ENCODE results near the gene SLU7.

SLU7 gene

DNA sequence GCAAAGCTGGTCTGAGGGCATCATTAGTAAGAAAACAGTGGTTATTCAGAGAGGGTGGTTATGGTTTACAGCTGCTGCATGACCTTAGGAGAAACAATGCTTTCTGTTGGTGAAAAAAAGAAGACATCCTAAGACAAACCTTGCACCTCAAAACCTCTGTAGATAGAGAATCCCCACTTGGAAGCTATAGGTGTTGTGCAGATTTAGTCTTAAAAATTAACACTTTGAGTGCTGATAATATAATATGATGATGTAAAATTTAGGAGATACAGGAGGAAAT lies 1.4 kb upstream of the SLU7 start:
- H3K4me3 ChIP-seq (ENCODE audit: low read depth, low read length), result peak overlapping the region; percentile 90; the same call in 1 of the 2 replicates

DNA sequence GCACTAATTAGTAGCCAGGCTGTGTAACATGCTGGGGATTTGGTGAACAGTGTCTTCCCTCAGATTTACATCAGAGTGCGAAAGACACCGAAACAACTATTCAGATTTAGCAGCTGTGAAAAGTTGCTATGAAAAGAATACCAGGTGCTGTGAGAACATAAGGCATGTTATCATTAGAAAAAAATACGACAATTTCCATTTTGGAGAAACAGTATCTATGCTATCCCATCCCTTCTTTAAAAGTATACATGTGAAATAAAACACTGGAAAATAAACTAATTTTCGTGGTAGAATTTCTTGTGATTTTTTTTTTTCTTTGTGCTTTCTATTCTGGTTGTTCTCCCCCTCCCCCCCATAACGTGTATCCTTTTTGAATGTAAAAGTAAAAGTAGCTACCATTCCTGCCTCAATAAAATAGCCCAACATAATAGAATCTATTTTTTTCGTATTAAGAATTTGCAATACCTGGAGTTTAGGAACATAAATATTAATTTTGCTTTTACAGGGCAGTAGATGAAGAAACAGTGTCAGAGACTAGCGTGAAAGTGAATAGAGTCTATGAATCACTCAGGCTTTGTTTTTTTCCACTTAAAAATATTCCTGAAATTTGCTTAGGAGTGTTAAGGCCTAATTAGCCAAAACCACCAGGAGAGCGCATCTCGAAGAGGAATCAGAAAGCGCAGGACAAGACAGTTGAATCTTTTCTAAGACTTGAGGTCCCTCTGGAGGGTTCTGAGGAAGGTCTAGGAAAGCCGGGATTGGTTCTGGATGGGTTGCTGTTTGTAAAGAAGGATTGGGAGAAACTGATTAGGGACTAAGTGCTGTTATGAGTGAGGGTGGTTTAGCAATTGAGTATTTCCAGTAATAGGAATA lies 813 bp upstream of the SLU7 start:
- TF ChIP-seq CTCF (IDR thresholded peaks at IDR 0.05; ENCODE audit: low read depth, low read length, missing control alignments), result no peak
- H3K4me3 ChIP-seq (ENCODE audit: low read depth, low read length), result peak overlapping the region; percentile 90
- DNase-seq (ENCODE audit: low read depth), result no peak

More for the DNA sequence above, 1.4 kb upstream of the SLU7 start:
- no peak for TF ChIP-seq CTCF (IDR thresholded peaks at IDR 0.05; ENCODE audit: low read depth, low read length, missing control alignments)
- no peak for DNase-seq (ENCODE audit: low read depth)

DNA sequence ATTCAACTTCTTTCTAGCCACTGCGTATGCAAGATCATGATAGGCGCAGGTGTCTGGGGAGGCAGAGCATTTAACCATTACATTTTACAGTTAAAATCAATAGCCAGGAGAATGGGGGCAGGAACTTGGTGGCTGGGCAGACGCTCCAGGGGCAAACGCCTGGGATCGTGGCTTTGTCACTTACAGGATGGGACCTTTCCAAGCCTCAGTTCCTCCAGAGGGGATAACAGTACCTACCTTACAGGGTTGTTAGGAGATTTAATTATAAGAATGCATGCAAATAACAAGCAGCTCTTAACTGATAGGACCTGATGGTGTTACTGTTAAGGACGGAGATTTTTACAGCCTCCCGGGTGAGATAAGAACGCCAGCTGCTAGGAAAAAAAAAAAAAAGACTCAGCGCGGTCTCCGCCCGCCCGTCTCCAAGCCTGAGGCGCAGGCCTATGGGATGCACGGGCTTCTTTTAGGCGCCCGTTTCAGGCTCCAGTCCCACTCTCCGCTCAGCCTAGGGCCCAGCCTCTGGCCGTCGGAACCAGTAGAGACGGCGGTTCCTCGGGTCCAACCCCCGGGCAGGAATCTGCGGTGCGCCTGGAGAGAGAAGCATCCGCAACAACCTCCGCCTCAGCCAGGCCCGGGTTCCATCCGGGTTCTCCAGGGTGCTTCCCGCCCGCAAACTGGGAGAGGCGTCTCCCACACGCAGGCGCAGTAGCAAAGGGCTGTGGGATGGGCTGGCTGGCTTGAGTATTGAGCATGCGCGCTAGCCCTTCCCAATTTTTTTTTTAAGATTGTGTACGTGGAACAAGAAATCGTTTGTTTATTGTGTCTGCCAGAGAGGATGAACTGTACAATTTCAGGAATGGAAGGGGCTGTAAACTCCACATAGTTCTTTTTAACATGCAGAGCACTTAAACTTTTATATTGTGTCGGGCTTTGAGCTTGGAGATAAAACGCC lies 19.2 kb downstream of the SLU7 start, which contains the start of gene FAM200C:
Gene FAM200C (minus strand): TSS at position 653 of the 952 bp plus-strand sequence. CDS start 4,564 bp downstream, outside the sequence.
- peak within 1 kb of the TSS; percentile 87 for H3K4me3 ChIP-seq (ENCODE audit: low read depth, low read length)
- TF ChIP-seq CTCF (IDR thresholded peaks at IDR 0.05; ENCODE audit: low read depth, low read length, missing control alignments), result no peak
- DNase-seq (ENCODE audit: low read depth), result peak; percentile 61

- no peak for DNase-seq (ENCODE audit: low read depth)
- no peak overlapping the region; the same call in 1 of the 2 replicates for H3K4me3 ChIP-seq (ENCODE audit: low read depth, low read length)
- no peak for TF ChIP-seq CTCF (IDR thresholded peaks at IDR 0.05; ENCODE audit: low read depth, low read length, missing control alignments)
These were observed 20.1 kb downstream of the SLU7 start for GRCh38 chr5:160398806-160399205.

- no peak overlapping the region for H3K4me3 ChIP-seq (ENCODE audit: low read depth, low read length)
- no peak for TF ChIP-seq CTCF (IDR thresholded peaks at IDR 0.05; ENCODE audit: low read depth, low read length, missing control alignments)
- no peak for DNase-seq (ENCODE audit: low read depth)
These were observed 21.4 kb downstream of the SLU7 start for GRCh38 chr5:160397492-160397891.

DNA sequence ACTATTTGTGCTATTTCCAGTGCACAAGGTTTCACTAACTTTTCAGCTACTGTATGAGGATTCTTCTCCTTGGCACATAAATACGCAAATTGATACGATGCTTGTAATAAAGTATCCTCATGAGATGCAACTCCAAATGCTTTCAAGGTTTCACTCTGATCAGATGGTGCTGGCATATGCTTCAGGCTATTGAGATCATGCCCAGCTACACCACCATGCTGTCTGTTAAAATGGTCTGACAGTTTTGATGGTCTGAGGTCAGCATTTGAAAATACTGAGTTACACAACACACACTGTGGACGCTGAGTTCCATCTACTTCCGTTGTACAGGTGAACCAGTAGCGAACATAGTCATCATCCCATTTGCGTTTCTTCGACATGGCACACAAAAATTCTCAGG lies 23.8 kb downstream of the SLU7 start:
- TF ChIP-seq CTCF (IDR thresholded peaks at IDR 0.05; ENCODE audit: low read depth, low read length, missing control alignments), result no peak
- DNase-seq (ENCODE audit: low read depth), result no peak
- H3K4me3 ChIP-seq (ENCODE audit: low read depth, low read length), result no peak overlapping the region
